Measurements from ENCODE around the gene FRMD4A. TPM values are rescaled to one million over a fixed set of nuclear protein-coding genes. Genes with fewer than 3 reads are reported as not detected.
"Not testable (repeated sequence)": the region's sequence is repeated elsewhere in the genome, so short reads cannot be mapped to it uniquely, and the experiment has no call there.

Gene FRMD4A
- total RNA-seq, 1 experiment from 2014 or later = 7.0 TPM

DNA sequence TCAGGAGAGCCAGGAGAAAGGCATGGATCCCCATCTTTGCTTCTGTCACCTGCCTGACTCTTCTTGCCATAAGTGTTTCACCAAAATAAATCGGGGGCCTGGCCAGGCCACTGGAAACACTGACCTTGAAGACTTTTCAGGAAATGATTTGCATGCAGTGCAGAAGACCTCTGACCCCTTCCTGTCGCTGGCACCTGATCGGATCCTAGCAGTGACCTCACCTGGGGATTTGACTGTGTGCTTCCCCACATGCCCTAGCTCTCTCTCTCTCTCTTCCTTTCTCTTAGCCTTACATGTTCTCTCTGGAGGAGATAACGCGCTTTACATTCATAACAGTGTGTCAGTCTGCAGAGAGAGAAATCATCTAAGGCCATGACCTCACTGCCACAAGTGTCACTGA, 500.9 kb downstream of the FRMD4A start:
- Mint-ChIP-seq H3K4me1 (ENCODE audit: low read depth, unreplicated experiment) (no peaks in the 10 kb centered on the region), H3K9me3 (ENCODE audit: low read depth, unreplicated experiment) (no peaks in the 10 kb centered on the region), H3K36me3 (ENCODE audit: insufficient read depth, unreplicated experiment) (no peaks in the 10 kb centered on the region), H3K27ac (ENCODE audit: unreplicated experiment) (no peak overlapping the region), H3K4me3 (ENCODE audit: low read depth, unreplicated experiment) (no peak overlapping the region), H3K27me3 (ENCODE audit: unreplicated experiment) (peaks cover 90% of the 10 kb centered on the region)
- TF ChIP-seq, protein P1, sequence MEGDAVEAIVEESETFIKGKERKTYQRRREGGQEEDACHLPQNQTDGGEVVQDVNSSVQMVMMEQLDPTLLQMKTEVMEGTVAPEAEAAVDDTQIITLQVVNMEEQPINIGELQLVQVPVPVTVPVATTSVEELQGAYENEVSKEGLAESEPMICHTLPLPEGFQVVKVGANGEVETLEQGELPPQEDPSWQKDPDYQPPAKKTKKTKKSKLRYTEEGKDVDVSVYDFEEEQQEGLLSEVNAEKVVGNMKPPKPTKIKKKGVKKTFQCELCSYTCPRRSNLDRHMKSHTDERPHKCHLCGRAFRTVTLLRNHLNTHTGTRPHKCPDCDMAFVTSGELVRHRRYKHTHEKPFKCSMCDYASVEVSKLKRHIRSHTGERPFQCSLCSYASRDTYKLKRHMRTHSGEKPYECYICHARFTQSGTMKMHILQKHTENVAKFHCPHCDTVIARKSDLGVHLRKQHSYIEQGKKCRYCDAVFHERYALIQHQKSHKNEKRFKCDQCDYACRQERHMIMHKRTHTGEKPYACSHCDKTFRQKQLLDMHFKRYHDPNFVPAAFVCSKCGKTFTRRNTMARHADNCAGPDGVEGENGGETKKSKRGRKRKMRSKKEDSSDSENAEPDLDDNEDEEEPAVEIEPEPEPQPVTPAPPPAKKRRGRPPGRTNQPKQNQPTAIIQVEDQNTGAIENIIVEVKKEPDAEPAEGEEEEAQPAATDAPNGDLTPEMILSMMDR (IDR thresholded peaks at IDR 0.05; ENCODE audit: unreplicated experiment) = no peak
- intact Hi-C loops (cut with micrococcal nuclease; ENCODE audit: unreplicated experiment) = no loop called here
- no peak for DNase-seq
- no TSS peak for BruUV-seq (replicated peaks)
- CTCF ChIA-PET = no interaction called here

GRCh38 chr10:13828284-13828683, 502.4 kb downstream of the FRMD4A start:
- H3K36me3 Mint-ChIP-seq (ENCODE audit: insufficient read depth, unreplicated experiment); H3K27ac Mint-ChIP-seq (ENCODE audit: unreplicated experiment); H3K4me3 Mint-ChIP-seq (ENCODE audit: low read depth, unreplicated experiment); DNase-seq; BruUV-seq (replicated peaks); CTCF ChIA-PET; intact Hi-C loops (cut with micrococcal nuclease; ENCODE audit: unreplicated experiment); H3K4me1 Mint-ChIP-seq (ENCODE audit: low read depth, unreplicated experiment); H3K9me3 Mint-ChIP-seq (ENCODE audit: low read depth, unreplicated experiment): not testable (repeated sequence)
- peaks cover 81% of the 10 kb centered on the region for H3K27me3 Mint-ChIP-seq (ENCODE audit: unreplicated experiment)

GRCh38 chr10:13827076-13827797, 503.5 kb downstream of the FRMD4A start:
- Mint-ChIP-seq H3K4me3 (ENCODE audit: low read depth, unreplicated experiment) (no peak overlapping the region), H3K36me3 (ENCODE audit: insufficient read depth, unreplicated experiment) (no peaks in the 10 kb centered on the region), H3K27me3 (ENCODE audit: unreplicated experiment) (peaks cover 81% of the 10 kb centered on the region), H3K4me1 (ENCODE audit: low read depth, unreplicated experiment) (no peaks in the 10 kb centered on the region), H3K9me3 (ENCODE audit: low read depth, unreplicated experiment) (no peaks in the 10 kb centered on the region), H3K27ac (ENCODE audit: unreplicated experiment) (no peak overlapping the region)
- no peak for DNase-seq
- intact Hi-C loops (cut with micrococcal nuclease; ENCODE audit: unreplicated experiment) = no loop called here
- CTCF ChIA-PET = no interaction called here
- TF ChIP-seq, protein P1 (IDR thresholded peaks at IDR 0.05; ENCODE audit: unreplicated experiment) = no peak
- BruUV-seq (replicated peaks) = no TSS peak

DNA sequence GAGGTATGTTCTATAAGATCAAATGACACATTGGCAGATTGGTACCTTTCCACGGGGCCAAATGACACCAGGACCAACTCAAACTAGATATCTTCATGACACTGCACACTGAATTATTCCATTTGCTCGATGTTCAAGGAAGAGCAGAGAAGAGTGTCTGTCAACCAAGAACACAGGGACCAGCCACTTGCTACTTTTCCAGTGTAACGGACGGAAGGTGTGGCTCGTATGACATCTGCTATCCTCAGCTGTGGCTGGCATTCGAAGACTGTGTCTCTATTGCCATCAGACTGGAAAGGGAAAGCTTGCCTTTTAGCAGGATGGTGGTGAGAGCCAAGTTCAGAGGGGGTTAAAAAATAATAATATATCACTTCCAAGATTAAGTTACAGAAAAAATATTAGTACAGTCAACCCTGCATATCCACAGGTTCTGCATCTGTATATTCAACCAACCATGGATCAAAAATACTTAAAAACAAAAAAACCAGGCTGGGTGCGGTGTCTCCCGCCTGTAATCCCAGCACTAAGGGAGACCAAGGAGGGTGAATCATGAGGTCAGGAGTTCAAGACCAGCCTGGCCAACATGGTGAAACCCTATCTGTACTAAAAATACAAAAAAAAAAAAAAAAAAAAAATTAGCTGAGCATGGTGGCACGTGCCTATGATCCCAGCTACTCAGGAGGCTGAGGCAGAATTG, 506.9 kb downstream of the FRMD4A start:
- BruUV-seq (replicated peaks) = no TSS peak
- intact Hi-C loops (cut with micrococcal nuclease; ENCODE audit: unreplicated experiment) = no loop called here
- Mint-ChIP-seq H3K27me3 (ENCODE audit: unreplicated experiment) (peaks cover 88% of the 10 kb centered on the region), H3K36me3 (ENCODE audit: insufficient read depth, unreplicated experiment) (no peaks in the 10 kb centered on the region), H3K4me3 (ENCODE audit: low read depth, unreplicated experiment) (no peak overlapping the region), H3K27ac (ENCODE audit: unreplicated experiment) (no peak overlapping the region), H3K9me3 (ENCODE audit: low read depth, unreplicated experiment) (no peaks in the 10 kb centered on the region), H3K4me1 (ENCODE audit: low read depth, unreplicated experiment) (no peaks in the 10 kb centered on the region)
- TF ChIP-seq, protein P1 (IDR thresholded peaks at IDR 0.05; ENCODE audit: unreplicated experiment) = no peak
- no peak for DNase-seq
- CTCF ChIA-PET = interaction anchor here (0.6 kb wide), 1 partner anchor 265 kb away, joined by 3 read pairs; no protein-coding TSS in a partner anchor
